Common myeloid progenitor, CD34-positive (primary cell): ENCODE measurements around the gene AUH.
A peak's percentile ranks its signal among the peaks of the same experiment; 100 is the strongest.

Source experiments
- CTCF ChIA-PET: fragments of 350-600 bp; sonication (Branson Sonifier 250); formaldehyde crosslinking; loops from one replicate; lab custom pipeline; 2021; ENCODE audit warnings: antibody characterized with exemption; lab: Charles Lee
- POLR2A ChIA-PET: fragments of 350-600 bp; sonication (Branson Sonifier 250); formaldehyde crosslinking; loops from one replicate; lab custom pipeline; 2021; ENCODE audit warnings: antibody characterized with exemption; lab: Charles Lee
- DNase-seq, 3 donors: peaks; one replicate each; pipeline versions ENCODE4 v3.0.0 to v3.0.0-alpha.2; 2013
- H3K27ac ChIP-seq, 2 experiments: 1 replicate in 1 of 2; 2 replicates in 1 of 2; pipeline ENCODE4 v1.7.0; 2013; ENCODE audit warnings: inconsistent platforms in 2 of 2, low read length in 2 of 2, mild to moderate bottlenecking in 2 of 2, low read depth in 1 of 2, moderate library complexity in 1 of 2; ENCODE audit not compliant: severe bottlenecking in 2 of 2, insufficient read depth in 1 of 2, poor library complexity in 1 of 2
- H3K27me3 ChIP-seq, 5 experiments: replicated peaks in 2 of 5; 1 replicate in 3 of 5; 2 replicates in 2 of 5; pipeline versions ENCODE4 v1.6.1 to v1.7.0; 2013; ENCODE audit warnings: low read length in 4 of 5, mild to moderate bottlenecking in 2 of 5, moderate library complexity in 2 of 5, inconsistent platforms in 1 of 5; ENCODE audit not compliant: insufficient read depth in 5 of 5, control insufficient read depth in 4 of 5
- H3K36me3 ChIP-seq, 4 experiments: 1 replicate in 2 of 4; 2 replicates in 2 of 4; pipeline versions ENCODE4 v1.6.1 to v1.7.0; 2013; ENCODE audit warnings: low read length in 3 of 4, control low read depth in 1 of 4, mild to moderate bottlenecking in 1 of 4; ENCODE audit not compliant: control insufficient read depth in 4 of 4, insufficient read depth in 4 of 4
- H3K4me1 ChIP-seq, 4 experiments: 1 replicate in 3 of 4; 2 replicates in 1 of 4; pipeline versions ENCODE4 v1.6.1 to v1.7.1; 2013; ENCODE audit warnings: low read length in 3 of 4, mild to moderate bottlenecking in 3 of 4, control low read depth in 1 of 4, inconsistent platforms in 1 of 4, moderate library complexity in 1 of 4; ENCODE audit not compliant: control insufficient read depth in 4 of 4, insufficient read depth in 4 of 4; ENCODE audit errors: control extremely low read depth in 1 of 4
- H3K4me3 ChIP-seq, 7 experiments: 1 replicate in 4 of 7; 2 replicates in 3 of 7; pipeline versions ENCODE4 v1.5.1 to v1.7.0; 2013; ENCODE audit warnings: mild to moderate bottlenecking in 7 of 7, low read length in 6 of 7, moderate library complexity in 6 of 7, inconsistent platforms in 2 of 7, low read depth in 2 of 7, control low read depth in 1 of 7; ENCODE audit not compliant: insufficient read depth in 4 of 7, control insufficient read depth in 1 of 7; ENCODE audit errors: extremely low read depth in 1 of 7
- H3K9me3 ChIP-seq, 5 experiments: 1 replicate in 4 of 5; 2 replicates in 1 of 5; pipeline versions ENCODE4 v1.6.1 to v1.7.1; 2013; ENCODE audit warnings: low read length in 4 of 5, mild to moderate bottlenecking in 2 of 5, inconsistent platforms in 1 of 5, low read depth in 1 of 5, moderate library complexity in 1 of 5; ENCODE audit not compliant: control insufficient read depth in 4 of 5, insufficient read depth in 2 of 5; ENCODE audit errors: control extremely low read depth in 1 of 5
- WGBS: methylation state at CpG from one replicate; pipeline ENCODE4 v1.1.5; 2013; ENCODE audit not compliant: insufficient coverage; 5-methylcytosine and 5-hydroxymethylcytosine counted together

Gene AUH

DNA sequence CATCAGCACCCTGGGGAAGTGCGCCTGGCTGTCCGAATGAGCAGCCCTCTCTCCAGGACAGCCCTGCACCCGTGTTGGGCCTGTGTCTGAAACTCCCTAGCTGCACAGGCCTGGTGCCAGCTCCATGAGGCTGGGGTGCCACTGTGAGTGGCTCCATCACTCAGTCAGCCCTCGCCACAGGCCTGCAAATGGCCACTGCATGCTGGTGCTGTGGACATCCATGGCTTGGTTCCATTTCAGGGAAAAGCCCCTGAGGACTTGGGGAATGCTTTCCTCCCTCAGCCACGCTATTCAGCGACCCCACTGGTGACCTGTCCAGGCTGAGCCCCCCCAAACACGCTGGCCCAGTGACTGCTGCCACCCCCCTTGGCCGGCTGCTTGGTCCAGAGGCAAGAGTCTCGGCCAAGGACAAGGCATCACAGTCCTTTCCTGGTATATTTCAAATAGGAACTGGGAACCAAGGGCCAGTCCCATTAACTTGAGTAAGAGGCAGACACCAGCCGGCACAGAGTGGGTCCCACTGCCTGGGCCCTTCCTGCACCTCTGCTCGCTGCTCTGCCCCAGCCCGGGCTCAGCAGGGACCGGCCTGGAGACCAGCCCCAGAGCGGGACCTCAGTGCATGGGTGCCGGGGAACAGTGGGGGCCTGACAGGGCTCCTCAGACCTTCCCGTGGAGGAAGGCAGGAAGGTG is 181.3 kb downstream of the AUH start:
- POLR2A ChIA-PET, result no interaction called here
- CTCF ChIA-PET, result no interaction called here
- WGBS, result 97% methylated on average over 14 of the region's 16 CpGs

DNA sequence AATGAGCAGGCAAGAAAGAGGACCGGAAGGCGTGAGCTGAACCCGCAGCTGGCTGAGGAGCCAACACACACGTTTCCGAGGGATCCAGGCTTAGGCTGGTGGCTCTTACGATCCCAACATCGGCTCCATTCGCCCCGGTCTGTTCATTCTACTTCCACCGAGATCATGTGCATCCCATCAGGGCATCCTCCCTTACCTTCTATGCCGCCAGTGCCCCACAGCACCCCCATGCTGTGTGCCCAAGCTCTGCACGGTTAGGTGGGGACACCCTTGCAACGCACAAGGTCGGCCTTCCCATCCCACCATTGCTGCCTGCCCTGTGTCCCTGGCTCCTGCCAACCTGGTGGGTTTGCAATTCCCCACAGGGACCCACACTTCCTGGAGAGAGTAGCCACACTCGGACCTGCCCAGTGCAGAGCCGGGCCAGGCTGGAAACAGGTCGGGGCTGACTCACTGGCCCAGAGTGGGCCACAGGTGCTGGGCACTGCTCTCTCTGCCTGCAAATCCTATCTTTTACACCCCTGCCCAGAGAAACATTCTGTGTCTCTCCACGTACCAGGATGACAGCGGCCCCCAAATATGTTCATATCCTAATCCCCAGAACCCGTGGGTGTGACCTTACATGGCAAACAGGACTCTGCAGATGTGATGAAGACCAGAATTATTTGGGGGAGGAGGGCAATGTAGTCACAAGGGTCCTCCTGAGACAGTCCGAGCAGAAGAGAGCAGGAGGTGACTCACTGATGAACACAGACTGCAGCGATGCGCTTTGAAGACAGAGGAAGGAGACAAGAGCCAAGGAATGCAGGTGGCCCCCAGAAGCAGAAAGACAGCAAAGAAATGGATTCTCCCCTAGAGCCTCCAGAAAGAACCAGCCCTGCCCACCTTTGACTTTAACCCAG is 182.2 kb downstream of the AUH start:
- Histone ChIP-seq H3K9me3 (no peaks in the 10 kb centered on the region), H3K4me1 (peaks cover 7 to 19% (median 15%) of the 10 kb centered on the region in 4 experiments), H3K36me3 (no peaks in the 10 kb centered on the region), H3K4me3 (no peak overlapping the region), H3K27me3 (no peaks in the 10 kb centered on the region), H3K27ac (no peak overlapping the region)
- ChIA-PET CTCF (interaction anchor here (2.0 kb wide), 1 partner anchor 90 kb away, joined by 12 read pairs; no protein-coding TSS in a partner anchor), POLR2A (no interaction called here)
- WGBS, result 92% methylated on average over 23 of the region's 23 CpGs
- no peak for DNase-seq

More for the DNA sequence above, 181.3 kb downstream of the AUH start:
- Histone ChIP-seq H3K4me3 (no peak overlapping the region), H3K36me3 (no peaks in the 10 kb centered on the region), H3K27me3 (no peaks in the 10 kb centered on the region), H3K9me3 (no peaks in the 10 kb centered on the region), H3K27ac (no peak overlapping the region), H3K4me1 (peaks cover 3 to 18% (median 13%) of the 10 kb centered on the region in 4 experiments)
- DNase-seq, result no peak

DNA sequence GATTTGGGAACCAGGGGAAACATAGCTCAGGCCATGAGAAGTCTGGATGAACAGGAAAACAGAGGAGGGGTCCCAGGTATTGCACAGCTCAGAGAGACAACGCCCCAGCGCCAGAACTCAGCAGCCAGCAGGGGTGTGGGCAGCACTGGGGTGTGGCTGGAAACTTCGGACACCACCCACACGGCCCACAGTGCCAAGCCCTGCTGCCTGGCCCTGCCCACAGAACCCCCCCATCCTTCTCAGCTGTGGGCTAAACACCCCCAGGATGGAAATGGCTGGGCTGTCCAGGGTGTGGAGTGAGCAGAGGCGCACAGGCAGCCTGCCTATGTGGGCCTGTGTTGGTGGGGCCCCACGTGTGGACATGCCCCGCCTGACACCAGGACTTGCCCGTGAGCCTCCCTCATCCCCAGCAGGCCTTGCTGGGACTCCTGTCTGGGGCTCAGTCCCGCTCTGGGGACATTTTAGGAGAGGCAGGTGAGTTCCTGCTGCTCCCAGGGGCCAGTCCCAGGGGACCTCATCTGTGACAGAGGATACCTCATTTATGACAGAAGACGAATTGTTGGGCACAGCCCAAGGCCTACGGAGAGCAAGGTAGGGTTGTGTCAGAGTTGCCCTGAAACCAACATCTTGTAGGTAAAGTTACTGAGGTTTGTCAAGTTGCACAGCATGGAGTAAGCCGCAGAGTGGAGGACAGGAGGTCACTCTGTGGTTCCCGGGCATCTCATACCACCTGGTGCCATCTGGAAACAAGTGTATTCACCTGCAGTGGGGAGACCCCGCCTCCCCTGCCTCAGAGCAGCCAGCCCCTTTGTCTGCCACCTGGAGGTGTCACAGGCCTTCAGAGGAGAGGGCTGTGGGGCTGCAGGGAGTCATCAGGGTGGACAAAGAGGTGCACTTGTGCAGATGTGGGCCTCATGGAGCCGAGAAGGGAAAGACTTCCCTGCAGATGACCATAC is 183.2 kb downstream of the AUH start:
- CTCF ChIA-PET, result interaction anchor here (1.3 to 2.0 kb wide), 5 partner anchors 8 to 89 kb away, joined by 4 to 12 read pairs (median 10); no protein-coding TSS in a partner anchor
- H3K36me3 ChIP-seq, result no peaks in the 10 kb centered on the region
- H3K4me1 ChIP-seq, result peaks cover 14 to 25% (median 22%) of the 10 kb centered on the region in 4 experiments
- no peak for DNase-seq
- POLR2A ChIA-PET, result interaction anchor here (0.7 to 1.7 kb wide), 3 partner anchors 13 to 27 kb away, joined by 3 to 5 read pairs (median 4); no protein-coding TSS in a partner anchor
- no peaks in the 10 kb centered on the region for H3K9me3 ChIP-seq
- H3K4me3 ChIP-seq, result peak overlapping the region in 1 of 7 experiments; percentile 33
- H3K27ac ChIP-seq, result no peak overlapping the region
- WGBS, result 92% methylated on average over 11 of the region's 15 CpGs
- no peaks in the 10 kb centered on the region for H3K27me3 ChIP-seq

DNA sequence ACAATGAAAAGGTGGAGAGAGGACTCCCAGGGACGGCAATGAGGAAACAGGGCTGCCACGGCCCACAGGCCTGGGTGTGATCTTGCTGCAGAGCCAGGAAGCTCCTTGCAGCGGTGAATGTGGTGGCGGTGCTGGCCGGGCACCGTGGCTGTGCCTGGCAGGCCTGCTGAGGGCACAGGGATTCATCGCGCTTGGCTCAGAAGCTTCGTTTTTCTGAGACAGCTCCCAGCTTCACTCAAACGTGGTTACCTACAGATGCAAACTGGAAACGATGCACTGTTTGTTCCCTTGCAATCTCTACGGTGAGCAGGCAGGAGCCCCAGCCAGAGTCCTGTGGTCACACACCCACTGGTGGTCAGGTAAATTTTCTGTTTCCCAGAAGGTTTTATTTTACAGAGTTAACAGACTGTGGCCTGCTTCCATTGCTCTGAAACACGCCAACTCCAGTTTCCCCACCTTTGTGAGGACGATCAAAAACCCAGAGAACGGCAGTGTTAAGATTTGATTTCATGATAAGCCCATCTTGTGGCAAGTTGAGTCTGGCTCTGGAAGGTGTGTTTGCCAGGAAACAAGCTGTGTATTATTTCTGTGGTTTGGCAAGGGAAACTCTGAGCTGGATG is 183.9 kb downstream of the AUH start:
- CTCF ChIA-PET, result interaction anchor here (1.2 to 2.0 kb wide), 6 partner anchors 9 to 88 kb away, joined by 3 to 12 read pairs (median 8); no protein-coding TSS in a partner anchor

DNA sequence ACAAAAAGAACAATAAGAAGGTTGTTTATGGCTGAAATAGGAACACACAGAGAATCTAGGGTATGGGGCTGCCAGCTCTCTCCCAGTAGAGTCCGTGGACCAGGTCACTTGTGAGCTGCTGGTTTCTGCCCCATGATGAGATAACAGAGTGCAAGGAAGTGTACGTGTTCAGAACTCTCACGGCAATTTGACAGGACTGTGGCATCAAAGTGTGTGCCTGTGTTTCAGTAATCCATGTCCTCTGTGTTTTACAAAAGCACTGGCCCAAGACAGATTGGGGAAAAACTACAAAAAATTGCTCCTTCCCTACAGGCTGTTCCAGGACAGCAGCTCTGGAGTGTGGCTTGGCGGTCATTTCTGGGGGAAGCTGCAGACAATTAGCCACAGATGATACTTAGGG is 184.6 kb downstream of the AUH start:
- Histone ChIP-seq H3K36me3 (no peaks in the 10 kb centered on the region), H3K27me3 (no peaks in the 10 kb centered on the region), H3K4me1 (peaks cover 14 to 25% (median 22%) of the 10 kb centered on the region in 4 experiments), H3K27ac (no peak overlapping the region), H3K4me3 (no peak overlapping the region), H3K9me3 (peaks cover 0 to 2% (median 0%) of the 10 kb centered on the region in 5 experiments)
- 83% methylated on average over 4 of the region's 4 CpGs for WGBS
- no peak for DNase-seq
- POLR2A ChIA-PET, result interaction anchor here (0.7 to 1.7 kb wide), 3 partner anchors 16 to 1426 kb away, joined by 4 to 5 read pairs (median 4); no protein-coding TSS in a partner anchor
- CTCF ChIA-PET, result interaction anchor here (1.2 to 2.0 kb wide), 4 partner anchors 10 to 22 kb away, joined by 3 to 11 read pairs (median 8); no protein-coding TSS in a partner anchor

More for the DNA sequence above, 183.9 kb downstream of the AUH start:
- Histone ChIP-seq H3K4me3 (peak overlapping the region in 1 of 7 experiments; percentile 33), H3K27me3 (no peaks in the 10 kb centered on the region), H3K9me3 (no peaks in the 10 kb centered on the region), H3K4me1 (peaks cover 14 to 25% (median 22%) of the 10 kb centered on the region in 4 experiments), H3K27ac (no peak overlapping the region), H3K36me3 (no peaks in the 10 kb centered on the region)
- WGBS, result 13% methylated on average over 13 of the region's 15 CpGs
- POLR2A ChIA-PET, result interaction anchor here (0.7 to 1.7 kb wide), 4 partner anchors 12 to 1425 kb away, joined by 3 to 5 read pairs (median 4); no protein-coding TSS in a partner anchor
- DNase-seq, result peak; percentile 34 to 89 (median 84)

DNA sequence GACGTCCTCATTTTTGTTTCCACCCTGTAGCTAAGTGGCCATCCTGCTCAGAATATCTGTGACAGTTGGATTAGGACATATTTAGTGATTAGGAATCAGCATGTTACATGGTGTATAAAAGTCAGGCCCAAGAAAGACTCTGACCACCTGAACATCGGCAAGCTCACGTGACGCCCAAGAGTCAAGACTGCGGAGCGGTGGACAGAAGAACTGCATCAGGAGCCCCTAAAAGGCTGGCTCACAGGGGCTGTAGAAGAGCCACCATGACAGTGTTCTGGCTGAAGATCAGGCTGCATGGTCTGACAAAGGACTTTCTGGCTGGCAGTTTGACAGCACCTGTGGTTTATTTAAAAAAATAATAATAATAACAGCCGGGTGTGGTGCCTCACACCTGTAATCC is 185.3 kb downstream of the AUH start:
- H3K4me3 ChIP-seq, result no peak overlapping the region
- DNase-seq, result no peak
- H3K36me3 ChIP-seq, result no peaks in the 10 kb centered on the region
- 95% methylated on average over 7 of the region's 7 CpGs for WGBS
- H3K27ac ChIP-seq, result no peak overlapping the region
- ChIA-PET CTCF (interaction anchor here (1.1 to 1.7 kb wide), 4 partner anchors 10 to 26 kb away, joined by 3 to 5 read pairs (median 3); no protein-coding TSS in a partner anchor), POLR2A (interaction anchor here (0.8 kb wide), 1 partner anchor 11 kb away, joined by 3 read pairs; no protein-coding TSS in a partner anchor)
- peaks cover 0 to 4% (median 0%) of the 10 kb centered on the region in 5 experiments for H3K9me3 ChIP-seq
- H3K4me1 ChIP-seq, result peaks cover 14 to 25% (median 22%) of the 10 kb centered on the region in 4 experiments
- H3K27me3 ChIP-seq, result no peaks in the 10 kb centered on the region
